Measurements from ENCODE around the gene ADAD2.

DNA sequence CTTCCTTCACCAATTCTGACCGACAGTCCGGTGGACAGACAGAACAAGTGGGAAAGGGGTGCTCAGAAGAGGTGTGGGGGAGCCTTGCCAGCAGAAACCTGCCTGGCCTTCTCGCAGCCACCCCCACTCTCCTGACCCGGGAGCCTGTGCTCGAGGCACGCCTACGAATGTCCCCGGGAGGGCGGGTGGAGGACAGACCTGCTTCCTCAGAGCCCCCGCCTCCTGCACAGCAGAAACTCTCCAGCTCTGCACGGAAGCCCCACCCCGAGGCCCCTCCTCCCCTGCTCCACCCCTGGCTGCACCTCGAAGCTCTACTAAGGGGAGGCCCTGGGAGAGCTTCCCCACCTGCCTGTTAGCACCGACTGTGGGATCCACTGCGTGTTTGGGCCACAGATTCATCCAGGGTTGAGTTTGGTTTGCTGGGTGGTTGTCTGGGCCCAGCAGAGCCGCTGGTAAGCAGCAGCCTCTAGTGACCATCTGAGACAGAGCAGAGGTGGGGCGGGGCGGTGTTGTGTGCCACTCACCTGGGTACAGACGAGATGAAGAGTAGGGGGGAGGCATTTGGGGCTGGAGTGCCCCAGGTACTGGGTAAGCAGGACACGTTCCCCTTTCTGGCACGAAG lies 10.3 kb upstream of the ADAD2 start:
- TF ChIP-seq, protein P1, sequence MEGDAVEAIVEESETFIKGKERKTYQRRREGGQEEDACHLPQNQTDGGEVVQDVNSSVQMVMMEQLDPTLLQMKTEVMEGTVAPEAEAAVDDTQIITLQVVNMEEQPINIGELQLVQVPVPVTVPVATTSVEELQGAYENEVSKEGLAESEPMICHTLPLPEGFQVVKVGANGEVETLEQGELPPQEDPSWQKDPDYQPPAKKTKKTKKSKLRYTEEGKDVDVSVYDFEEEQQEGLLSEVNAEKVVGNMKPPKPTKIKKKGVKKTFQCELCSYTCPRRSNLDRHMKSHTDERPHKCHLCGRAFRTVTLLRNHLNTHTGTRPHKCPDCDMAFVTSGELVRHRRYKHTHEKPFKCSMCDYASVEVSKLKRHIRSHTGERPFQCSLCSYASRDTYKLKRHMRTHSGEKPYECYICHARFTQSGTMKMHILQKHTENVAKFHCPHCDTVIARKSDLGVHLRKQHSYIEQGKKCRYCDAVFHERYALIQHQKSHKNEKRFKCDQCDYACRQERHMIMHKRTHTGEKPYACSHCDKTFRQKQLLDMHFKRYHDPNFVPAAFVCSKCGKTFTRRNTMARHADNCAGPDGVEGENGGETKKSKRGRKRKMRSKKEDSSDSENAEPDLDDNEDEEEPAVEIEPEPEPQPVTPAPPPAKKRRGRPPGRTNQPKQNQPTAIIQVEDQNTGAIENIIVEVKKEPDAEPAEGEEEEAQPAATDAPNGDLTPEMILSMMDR (conservative IDR thresholded peaks at IDR 0.05) = no peak
- TF ChIP-seq EZH2 (IDR thresholded peaks at IDR 0.05; ENCODE audit: low read depth) = no peak
